Sigmoid colon (tissue), 7 donors: Measurements from ENCODE around the gene HCN2. TPM values are rescaled to one million over a fixed set of nuclear protein-coding genes. Genes with fewer than 3 reads are reported as not detected.

ENCODE experiments used
- DNase-seq: peaks from one replicate; pipeline ENCODE4 v3.0.0-alpha.2; 2019
- H3K27ac ChIP-seq, 4 donors: fragments of 200-600 bp; sonication (generic); one replicate each; pipeline ENCODE4 v1.5.1; 2016 to 2019; ENCODE audit warnings: mild to moderate bottlenecking in 1 of 4
- H3K27me3 ChIP-seq, 3 donors: fragments of 200-600 bp; sonication (generic); one replicate each; pipeline ENCODE4 v1.5.1; 2019; ENCODE audit warnings: mild to moderate bottlenecking in 1 of 3
- H3K36me3 ChIP-seq, 4 donors: fragments of 200-600 bp; sonication (generic); one replicate each; pipeline ENCODE4 v1.5.1; 2016 to 2019
- H3K4me1 ChIP-seq, 4 donors: fragments of 200-600 bp; sonication (generic); one replicate each; pipeline ENCODE4 v1.5.1; 2017 to 2019
- H3K4me3 ChIP-seq, 4 donors: fragments of 200-600 bp; sonication (generic); one replicate each; pipeline ENCODE4 v1.5.1; 2017 to 2019; ENCODE audit warnings: mild to moderate bottlenecking in 2 of 4, moderate library complexity in 1 of 4
- H3K9me3 ChIP-seq, 4 donors: fragments of 200-600 bp in 3 of 4; sonication (generic) in 3 of 4; one replicate each; pipeline versions ENCODE4 v1.5.1 to v1.6.1; 2013 to 2019
- EP300 ChIP-seq, 4 donors: sonication (generic); formaldehyde crosslinking; IDR thresholded peaks; one replicate each; pipeline ENCODE4 v1.6.1; 2017; ENCODE audit warnings: antibody characterized with exemption in 4 of 4
- POLR2A ChIP-seq, 2 donors: fragments of 450-650 bp; IDR thresholded peaks; one replicate each; pipeline ENCODE4 v1.6.1; 2016; ENCODE audit warnings: antibody characterized with exemption in 2 of 2, mild to moderate bottlenecking in 2 of 2, moderate library complexity in 2 of 2
- POLR2AphosphoS5 ChIP-seq, 4 donors: sonication (generic); formaldehyde crosslinking; IDR thresholded peaks; one replicate each; pipeline ENCODE4 v1.6.1; 2017; ENCODE audit warnings: antibody characterized with exemption in 4 of 4
- WGBS, 2 donors: extraction: QIAGEN DNeasy Blood & Tissue Kit; methylation state at CpG; one replicate each; pipeline ENCODE4 v1.1.7; 2013; 5-methylcytosine and 5-hydroxymethylcytosine counted together
- intact Hi-C: fragments of 100-400 bp; cut with DNase I; formaldehyde crosslinking; loops from one replicate; pipeline ENCODE4 v1.15.1; 2023
- polyA plus RNA-seq, 3 donors: library from polyadenylated mRNA; stranded (reverse); fragments of 200-250 nt; gene quantifications; one replicate each; pipeline ENCODE4 v1.2.3, GENCODE V29; 2013
- total RNA-seq, 4 donors: library from RNA; depleted of rRNA; stranded (reverse); fragments of >200 nt; gene quantifications; one replicate each; pipeline ENCODE4 v1.1.0, GENCODE V29; 2016
- TF ChIP-seq, protein P1 (sequence below), 4 experiments: fragments of 450-650 bp in 3 of 4; fragments of 200-600 bp in 1 of 4; IDR thresholded peaks; one replicate each; pipeline ENCODE4 v1.5.1; 2016 to 2019; ENCODE audit warnings: antibody characterized with exemption in 4 of 4, mild to moderate bottlenecking in 3 of 4, moderate library complexity in 2 of 4
- donor health status: healthy with polysubstance abuse.
- donor health status: Bipolar disorder and iron deficiency.
- donor health status: healthy.

HCN2 gene
- total RNA-seq = under 1 TPM in 3 of 4 donors, not detected in 1; 0.36 to 0.55 (median 0.54) TPM
- polyA plus RNA-seq = under 1 TPM in 2 of 3 donors, not detected in 1; 0.23 to 0.39 TPM

DNA sequence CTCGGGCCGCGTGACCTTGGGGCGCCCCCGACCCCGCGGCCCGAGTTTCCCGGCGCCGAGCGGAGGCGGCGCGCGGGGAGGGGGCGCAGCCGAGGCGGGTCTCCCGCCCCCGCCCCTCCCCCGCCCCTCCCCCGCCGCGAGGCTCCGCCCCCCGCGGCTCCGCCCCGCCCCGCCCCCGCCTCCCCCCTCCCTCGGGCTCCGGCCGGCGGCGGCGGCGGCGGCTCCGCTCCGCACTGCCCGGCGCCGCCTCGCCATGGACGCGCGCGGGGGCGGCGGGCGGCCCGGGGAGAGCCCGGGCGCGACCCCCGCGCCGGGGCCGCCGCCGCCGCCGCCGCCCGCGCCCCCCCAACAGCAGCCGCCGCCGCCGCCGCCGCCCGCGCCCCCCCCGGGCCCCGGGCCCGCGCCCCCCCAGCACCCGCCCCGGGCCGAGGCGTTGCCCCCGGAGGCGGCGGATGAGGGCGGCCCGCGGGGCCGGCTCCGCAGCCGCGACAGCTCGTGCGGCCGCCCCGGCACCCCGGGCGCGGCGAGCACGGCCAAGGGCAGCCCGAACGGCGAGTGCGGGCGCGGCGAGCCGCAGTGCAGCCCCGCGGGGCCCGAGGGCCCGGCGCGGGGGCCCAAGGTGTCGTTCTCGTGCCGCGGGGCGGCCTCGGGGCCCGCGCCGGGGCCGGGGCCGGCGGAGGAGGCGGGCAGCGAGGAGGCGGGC, at the start of gene HCN2:
TSS of gene HCN2 (plus strand) at position 189 of the 703 bp plus-strand sequence. CDS start at position 254, 65 bp downstream.
- intact Hi-C loops = no loop called here
- 1% methylated on average over 120 to 126 of the region's 132 CpGs for WGBS, 2 donors
- Histone ChIP-seq H3K4me3 (peak within 1 kb of the TSS in 1 of 4 donors; percentile 17), H3K36me3 (no peaks in the 10 kb centered on the region), H3K4me1 (peaks cover 0 to 27% (median 23%) of the 10 kb centered on the region in 4 donors), H3K27ac (no peak within 1 kb of the TSS), H3K27me3 (peaks cover 37 to 84% (median 40%) of the 10 kb centered on the region in 3 donors), H3K9me3 (no peaks in the 10 kb centered on the region)
- DNase-seq = no peak
- no peak for TF ChIP-seq EP300 (IDR thresholded peaks at IDR 0.05)

DNA sequence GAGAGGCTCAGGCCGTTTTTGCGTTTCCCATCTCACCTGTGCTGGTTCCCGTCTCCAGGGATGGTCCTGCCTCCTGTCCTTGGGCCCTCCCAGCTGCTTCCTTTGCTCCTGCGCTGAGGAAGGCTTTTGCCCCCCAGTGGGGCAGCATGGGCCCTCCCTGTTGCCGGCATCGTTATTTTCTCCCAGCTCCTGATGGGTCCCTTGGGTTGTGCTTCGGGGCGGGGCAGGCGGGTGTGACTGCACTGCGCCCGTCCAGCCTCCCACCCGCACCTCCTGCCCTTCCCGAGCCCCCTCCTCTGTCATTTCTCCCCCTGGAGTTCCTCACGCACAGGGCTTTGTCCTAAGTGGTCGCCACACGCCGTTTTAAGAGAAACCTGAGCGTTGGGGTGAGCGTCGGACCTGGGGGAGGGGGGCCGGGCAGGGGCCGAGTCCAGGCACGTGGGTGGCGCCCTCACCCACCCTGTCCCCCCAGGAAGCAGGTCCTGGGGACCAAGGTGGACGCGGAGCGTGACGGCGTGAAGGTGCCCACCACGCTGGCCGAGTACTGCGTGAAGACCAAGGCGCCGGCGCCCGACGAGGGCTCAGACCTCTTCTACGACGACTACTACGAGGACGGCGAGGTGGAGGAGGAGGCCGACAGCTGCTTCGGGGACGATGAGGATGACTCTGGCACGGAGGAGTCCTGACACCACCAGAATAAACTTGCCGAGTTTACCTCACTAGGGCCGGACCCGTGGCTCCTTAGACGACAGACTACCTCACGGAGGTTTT, 48.6 kb upstream of the HCN2 start:
- Histone ChIP-seq H3K27ac (no peak overlapping the region), H3K4me1 (peaks cover 0 to 19% (median 12%) of the 10 kb centered on the region in 4 donors), H3K4me3 (no peak overlapping the region), H3K36me3 (peaks cover 44 to 58% (median 49%) of the 10 kb centered on the region in 4 donors), H3K27me3 (no peaks in the 10 kb centered on the region), H3K9me3 (no peaks in the 10 kb centered on the region)
- intact Hi-C loops = no loop called here
- no peak for DNase-seq
- no peak for TF ChIP-seq POLR2AphosphoS5 (IDR thresholded peaks at IDR 0.05)
- TF ChIP-seq EP300 (IDR thresholded peaks at IDR 0.05) = no peak
- WGBS, 2 donors = 90 to 92% methylated on average over 51 of the region's 51 CpGs

DNA sequence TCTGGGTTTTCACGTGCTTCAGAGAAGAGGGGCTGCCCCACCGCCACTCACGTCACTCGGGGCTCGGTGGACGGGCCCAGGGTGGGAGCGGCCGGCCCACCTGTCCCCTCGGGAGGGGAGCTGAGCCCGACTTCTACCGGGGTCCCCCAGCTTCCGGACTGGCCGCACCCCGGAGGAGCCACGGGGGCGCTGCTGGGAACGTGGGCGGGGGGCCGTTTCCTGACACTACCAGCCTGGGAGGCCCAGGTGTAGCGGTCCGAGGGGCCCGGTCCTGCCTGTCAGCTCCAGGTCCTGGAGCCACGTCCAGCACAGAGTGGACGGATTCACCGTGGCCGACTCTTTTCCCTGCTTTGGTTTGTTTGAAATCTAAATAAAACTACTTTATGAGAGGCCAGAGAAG, 48.0 kb upstream of the HCN2 start:
- TF ChIP-seq, protein P1, sequence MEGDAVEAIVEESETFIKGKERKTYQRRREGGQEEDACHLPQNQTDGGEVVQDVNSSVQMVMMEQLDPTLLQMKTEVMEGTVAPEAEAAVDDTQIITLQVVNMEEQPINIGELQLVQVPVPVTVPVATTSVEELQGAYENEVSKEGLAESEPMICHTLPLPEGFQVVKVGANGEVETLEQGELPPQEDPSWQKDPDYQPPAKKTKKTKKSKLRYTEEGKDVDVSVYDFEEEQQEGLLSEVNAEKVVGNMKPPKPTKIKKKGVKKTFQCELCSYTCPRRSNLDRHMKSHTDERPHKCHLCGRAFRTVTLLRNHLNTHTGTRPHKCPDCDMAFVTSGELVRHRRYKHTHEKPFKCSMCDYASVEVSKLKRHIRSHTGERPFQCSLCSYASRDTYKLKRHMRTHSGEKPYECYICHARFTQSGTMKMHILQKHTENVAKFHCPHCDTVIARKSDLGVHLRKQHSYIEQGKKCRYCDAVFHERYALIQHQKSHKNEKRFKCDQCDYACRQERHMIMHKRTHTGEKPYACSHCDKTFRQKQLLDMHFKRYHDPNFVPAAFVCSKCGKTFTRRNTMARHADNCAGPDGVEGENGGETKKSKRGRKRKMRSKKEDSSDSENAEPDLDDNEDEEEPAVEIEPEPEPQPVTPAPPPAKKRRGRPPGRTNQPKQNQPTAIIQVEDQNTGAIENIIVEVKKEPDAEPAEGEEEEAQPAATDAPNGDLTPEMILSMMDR (IDR thresholded peaks at IDR 0.05) = no peak
- TF ChIP-seq POLR2A (IDR thresholded peaks at IDR 0.05) = no peak
- TF ChIP-seq POLR2AphosphoS5 (IDR thresholded peaks at IDR 0.05) = no peak
- no peak for TF ChIP-seq EP300 (IDR thresholded peaks at IDR 0.05)
- Histone ChIP-seq H3K4me1 (peaks cover 0 to 17% (median 11%) of the 10 kb centered on the region in 4 donors), H3K36me3 (peaks cover 37 to 52% (median 42%) of the 10 kb centered on the region in 4 donors), H3K4me3 (no peak overlapping the region), H3K9me3 (no peaks in the 10 kb centered on the region), H3K27me3 (no peaks in the 10 kb centered on the region), H3K27ac (no peak overlapping the region)
- 91 to 93% methylated on average over 26 of the region's 26 CpGs for WGBS, 2 donors
- intact Hi-C loops = no loop called here
- no peak for DNase-seq

DNA sequence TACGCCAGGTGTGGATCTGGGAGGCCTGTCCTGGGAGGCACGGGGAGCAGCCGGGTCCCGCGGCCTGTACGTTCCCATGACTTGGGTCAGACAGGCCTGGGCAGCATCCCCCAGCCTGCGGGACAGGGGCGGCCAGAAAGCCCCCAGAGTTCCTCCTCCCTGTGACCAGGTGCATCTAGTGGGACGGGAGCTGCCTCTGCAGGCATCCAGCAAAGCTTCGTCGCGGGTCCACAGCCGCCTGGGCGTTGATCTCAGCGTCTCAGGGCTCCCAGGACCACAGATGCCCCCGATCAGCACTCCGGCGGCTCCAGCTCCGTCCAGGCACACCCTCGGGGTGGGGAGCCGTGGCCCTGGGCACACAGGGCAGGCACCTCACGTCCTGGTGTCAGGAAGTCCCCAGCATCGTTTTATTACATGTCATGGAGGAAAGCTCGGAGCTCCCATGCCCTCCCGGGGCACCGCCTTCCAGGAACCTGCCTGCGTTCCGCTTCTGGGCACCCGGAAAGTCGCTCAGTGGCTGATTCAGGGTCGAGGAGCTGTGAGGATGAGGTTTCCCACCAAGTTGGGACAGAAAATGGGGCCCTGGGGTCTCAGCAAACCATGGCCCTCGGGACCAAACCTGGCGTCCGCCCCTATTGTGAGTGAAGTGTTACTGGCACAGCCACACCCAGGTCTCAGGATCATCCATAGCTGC, 47.4 kb upstream of the HCN2 start:
- WGBS, 2 donors = 93 to 94% methylated on average over 34 of the region's 34 CpGs
- no peak overlapping the region for H3K27ac ChIP-seq
- peaks cover 0 to 17% (median 11%) of the 10 kb centered on the region in 4 donors for H3K4me1 ChIP-seq
- intact Hi-C loops = no loop called here
- TF ChIP-seq, protein P1 (IDR thresholded peaks at IDR 0.05) = no peak
- DNase-seq = no peak
- no peak overlapping the region for H3K4me3 ChIP-seq
- H3K27me3 ChIP-seq = peaks cover 0 to 2% (median 0%) of the 10 kb centered on the region in 3 donors
- peaks cover 32 to 46% (median 37%) of the 10 kb centered on the region in 4 donors for H3K36me3 ChIP-seq
- no peaks in the 10 kb centered on the region for H3K9me3 ChIP-seq

DNA sequence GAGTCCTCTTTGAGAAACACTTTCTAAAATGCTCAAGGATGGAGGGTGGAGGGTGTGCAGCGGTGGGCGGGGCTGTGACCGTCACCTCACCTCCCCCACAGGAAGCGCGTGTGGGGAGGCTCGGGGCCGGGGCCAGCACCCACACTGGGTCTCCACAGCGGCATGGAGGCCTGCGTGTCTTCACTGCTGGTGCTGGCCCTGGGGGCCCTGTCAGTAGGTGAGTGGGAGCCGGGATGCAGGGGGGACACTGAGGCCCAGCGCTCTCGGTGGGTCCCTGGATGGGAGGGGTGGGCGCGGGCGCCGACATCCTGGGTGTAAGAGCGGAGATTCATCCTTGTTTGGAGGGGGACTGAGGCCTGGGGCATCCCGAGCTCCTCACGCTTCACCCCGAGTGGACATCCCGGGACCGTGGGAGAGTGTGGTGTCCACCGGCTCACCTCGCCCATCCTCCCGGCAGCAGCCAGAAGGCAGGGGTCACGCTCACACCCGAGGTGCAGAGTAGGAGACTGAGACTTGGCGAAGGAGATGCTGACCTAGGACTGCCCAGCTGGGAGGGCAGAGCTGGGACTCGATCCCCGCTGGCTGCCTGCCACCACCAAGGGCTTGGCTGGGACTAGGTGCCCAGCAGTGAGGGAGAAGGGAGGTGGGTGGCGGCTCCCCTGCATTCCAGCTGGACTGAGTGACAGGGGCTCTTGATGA, 45.6 kb upstream of the HCN2 start, which contains the start of gene GZMM:
TSS of gene GZMM (plus strand) at position 144 of the 699 bp plus-strand sequence. CDS start at position 163, 19 bp downstream.
- intact Hi-C loops = no loop called here
- Histone ChIP-seq H3K27ac (no peak within 1 kb of the TSS), H3K4me3 (no peak within 1 kb of the TSS), H3K36me3 (peaks cover 20 to 30% (median 25%) of the 10 kb centered on the region in 4 donors), H3K9me3 (no peaks in the 10 kb centered on the region), H3K4me1 (peaks cover 0 to 11% (median 9%) of the 10 kb centered on the region in 4 donors), H3K27me3 (peaks cover 0 to 4% (median 0%) of the 10 kb centered on the region in 3 donors)
- TF ChIP-seq POLR2AphosphoS5 (IDR thresholded peaks at IDR 0.05) (peak in 1 of 4 donors; percentile 13), POLR2A (IDR thresholded peaks at IDR 0.05) (no peak)
- no peak for DNase-seq
- WGBS, 2 donors = 46 to 58% methylated on average over 31 of the region's 31 CpGs
